NCI-H1436 treated with DMSO at 0.1 percent for 48 hours (cell line): Measurements from ENCODE around the gene DIAPH3.
"Not testable (repeated sequence)": the region's sequence is repeated elsewhere in the genome, so short reads cannot be mapped to it uniquely, and the experiment has no call there.

ENCODE experiments used
- DNase-seq: peaks from one replicate; lab custom pipeline; 2025; lab: John Stamatoyannopoulos, UW

Gene DIAPH3

GRCh38 chr13:60163478-60164233, at the start of gene DIAPH3:
Gene DIAPH3 (minus strand): TSS chr13:60163928. CDS start chr13:60163766, 162 bp downstream.
- DNase-seq = peak; percentile 64

- no peak for DNase-seq
Measured at GRCh38 chr13:60213236-60213744, 49.6 kb upstream of the DIAPH3 start.

- no peak for DNase-seq
Measured at GRCh38 chr13:60211548-60211947, 47.8 kb upstream of the DIAPH3 start.

DNA sequence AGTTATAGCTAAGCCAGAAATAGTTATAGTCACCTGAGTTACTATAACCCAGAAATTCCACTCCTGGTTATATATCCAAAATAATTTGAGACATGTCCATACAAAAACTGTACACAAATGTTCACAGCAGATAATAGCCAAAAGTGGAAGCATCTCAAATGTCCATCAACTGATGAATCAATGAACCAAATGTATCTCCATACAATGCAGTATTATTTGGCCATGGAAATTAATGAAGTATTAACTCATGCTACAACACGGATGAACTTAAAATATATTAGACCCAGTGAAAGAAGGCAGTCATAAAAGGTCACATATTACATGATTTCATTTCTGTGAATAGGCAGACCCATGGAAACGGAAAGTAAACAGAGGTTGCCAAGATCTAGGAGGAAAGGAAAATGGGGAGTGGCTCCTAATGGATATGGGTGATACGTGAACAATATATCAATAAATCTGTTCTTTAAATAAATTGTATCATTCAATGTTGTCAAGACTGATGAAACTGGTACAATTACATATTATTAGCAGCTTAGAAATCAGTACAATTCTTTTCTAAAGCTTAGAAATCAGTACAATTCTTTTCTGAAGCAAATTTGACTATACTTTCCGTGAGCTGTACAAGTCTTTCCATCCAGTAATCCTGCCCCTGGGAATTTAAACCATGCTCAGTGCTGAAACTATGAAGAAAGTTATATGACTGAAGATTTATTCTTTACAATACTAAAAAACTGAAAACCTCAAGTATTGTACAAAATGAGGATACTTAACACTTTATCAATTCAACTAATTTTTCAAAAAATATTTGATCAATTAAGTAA, 47.0 kb upstream of the DIAPH3 start:
- DNase-seq = no peak

- not testable (repeated sequence) for DNase-seq
Measured at GRCh38 chr13:60205499-60205898, 41.8 kb upstream of the DIAPH3 start.

GRCh38 chr13:60201286-60201685, 37.6 kb upstream of the DIAPH3 start:
- DNase-seq = no peak

- DNase-seq = not testable (repeated sequence)
Measured at GRCh38 chr13:60195893-60196292, 32.2 kb upstream of the DIAPH3 start.

GRCh38 chr13:60182907-60183306, 19.2 kb upstream of the DIAPH3 start:
- no peak for DNase-seq

- DNase-seq = no peak
Measured at GRCh38 chr13:60178327-60178726, 14.6 kb upstream of the DIAPH3 start.

- DNase-seq = no peak
Measured at GRCh38 chr13:60175571-60175970, 11.8 kb upstream of the DIAPH3 start.

GRCh38 chr13:60174113-60174512, 10.4 kb upstream of the DIAPH3 start:
- no peak for DNase-seq

- DNase-seq = no peak
Measured at GRCh38 chr13:60172111-60172510, 8.4 kb upstream of the DIAPH3 start.

GRCh38 chr13:60170414-60170813, 6.7 kb upstream of the DIAPH3 start:
- DNase-seq = no peak

- DNase-seq = no peak
Measured at GRCh38 chr13:60169239-60170031, 5.7 kb upstream of the DIAPH3 start.

- no peak for DNase-seq
Measured at GRCh38 chr13:60167121-60167520, 3.4 kb upstream of the DIAPH3 start.

- no peak for DNase-seq
Measured at GRCh38 chr13:60165391-60166099, 1.8 kb upstream of the DIAPH3 start.

GRCh38 chr13:60164234-60164889, 634 bp upstream of the DIAPH3 start:
- DNase-seq = no peak

DNA sequence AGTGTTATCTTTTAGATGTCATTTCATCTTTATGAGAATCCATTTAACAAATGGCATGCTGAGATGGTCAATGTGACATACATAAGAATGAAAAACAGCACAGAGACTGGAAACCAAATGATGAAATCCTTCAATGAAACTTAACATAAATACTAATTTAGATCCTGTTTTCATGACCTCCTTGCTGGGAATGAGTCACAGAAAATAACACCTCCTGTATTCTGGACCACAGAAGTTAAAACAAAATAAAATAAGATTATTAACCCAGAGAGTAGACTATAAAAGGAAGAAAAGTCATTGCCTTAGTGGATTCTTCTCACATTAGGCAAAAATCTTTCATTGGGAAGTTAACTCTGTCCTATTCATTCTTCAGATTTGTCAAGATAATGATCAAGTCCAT, 1.6 kb downstream of the DIAPH3 start:
- no peak for DNase-seq

GRCh38 chr13:60158321-60158801, 5.4 kb downstream of the DIAPH3 start:
- no peak for DNase-seq

DNA sequence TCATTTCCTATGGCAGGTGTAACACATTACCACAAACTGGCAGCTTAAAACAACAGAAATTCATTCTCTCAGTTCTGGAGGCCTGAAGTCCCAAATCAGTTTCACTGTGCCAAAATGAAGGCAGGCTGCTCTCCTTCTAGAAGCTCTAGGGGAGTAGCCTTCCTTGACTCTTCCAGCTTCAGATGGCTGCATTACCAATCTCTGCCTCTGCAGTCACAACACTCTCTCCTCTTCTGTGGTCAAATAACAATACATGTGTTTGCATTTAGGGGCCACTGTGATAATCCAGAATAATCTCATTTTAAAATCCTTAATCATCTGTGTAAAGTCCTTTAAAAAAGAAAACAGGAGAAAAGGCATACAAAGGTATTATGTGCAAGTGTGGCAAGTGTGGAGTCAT, 7.8 kb downstream of the DIAPH3 start:
- no peak for DNase-seq

DNA sequence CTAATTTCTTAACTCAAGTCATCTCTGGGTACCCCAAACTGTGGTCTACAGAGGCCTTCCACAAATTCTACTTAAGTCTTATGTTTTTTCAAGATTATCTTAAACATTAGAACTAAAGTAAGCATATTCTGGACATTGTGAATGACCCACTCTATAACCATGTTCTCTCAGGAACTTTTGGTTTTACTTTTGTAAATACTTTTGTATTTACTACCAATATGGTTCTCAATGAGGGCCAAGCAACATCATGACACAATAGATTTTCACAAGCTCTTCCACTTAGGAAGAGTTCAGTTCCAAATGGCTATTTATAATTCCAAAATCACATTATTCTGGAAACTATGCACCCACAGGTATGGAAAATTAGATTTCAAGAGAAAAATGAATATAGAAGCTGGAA, 10.8 kb downstream of the DIAPH3 start:
- no peak for DNase-seq
